Neuronal stem cell (in vitro differentiated cells): ENCODE results near the gene FGGY.

Experiments used
- DNase-seq: peaks from one replicate; pipeline ENCODE4 v3.0.0-alpha.2; 2013; ENCODE audit warnings: low spot score
- H2AFZ ChIP-seq: one replicate; pipeline ENCODE4 v1.6.1; 2013; ENCODE audit warnings: mild to moderate bottlenecking, low read length, inconsistent platforms
- H2AK5ac ChIP-seq: 2 replicates; pipeline ENCODE4 v1.6.1; 2013; ENCODE audit warnings: low read depth, mild to moderate bottlenecking, inconsistent platforms, low read length, moderate library complexity, mixed read lengths
- H2BK120ac ChIP-seq: 2 replicates; pipeline ENCODE4 v1.6.1; 2013; ENCODE audit warnings: low read depth, mild to moderate bottlenecking, inconsistent platforms, low read length, moderate library complexity, mixed read lengths
- H2BK12ac ChIP-seq: one replicate; pipeline ENCODE4 v1.6.1; 2013; ENCODE audit warnings: low read length, inconsistent platforms
- H2BK15ac ChIP-seq: 2 replicates; pipeline ENCODE4 v1.6.1; 2013; ENCODE audit warnings: mild to moderate bottlenecking, low read length, inconsistent platforms, mixed read lengths
- H2BK5ac ChIP-seq: one replicate; pipeline ENCODE4 v1.6.1; 2013; ENCODE audit warnings: inconsistent platforms, mild to moderate bottlenecking, low read length, moderate library complexity
- H3K14ac ChIP-seq: one replicate; pipeline ENCODE4 v1.6.1; 2013; ENCODE audit warnings: low read length, inconsistent platforms
- H3K18ac ChIP-seq: 2 replicates; pipeline ENCODE4 v1.6.1; 2013; ENCODE audit warnings: low read length, inconsistent platforms
- H3K23ac ChIP-seq: 2 replicates; pipeline ENCODE4 v1.6.1; 2013; ENCODE audit warnings: low read depth, mild to moderate bottlenecking, mixed read lengths, low read length, inconsistent platforms; ENCODE audit not compliant: poor library complexity
- H3K27ac ChIP-seq: replicated peaks from 3 replicates; pipeline ENCODE4 v1.5.1; 2013; ENCODE audit warnings: low read length, inconsistent platforms
- H3K27me3 ChIP-seq, 3 experiments: 2 replicates each; pipeline ENCODE4 v1.6.1; 2013; ENCODE audit warnings: low read length in 3 of 3, mild to moderate bottlenecking in 2 of 3, inconsistent platforms in 1 of 3, low read depth in 1 of 3, mixed read lengths in 1 of 3, moderate library complexity in 1 of 3; ENCODE audit not compliant: control insufficient read depth in 3 of 3, insufficient read depth in 3 of 3
- H3K36me3 ChIP-seq, 2 donors: replicated peaks in 1 of 2; 2 replicates each; pipeline ENCODE4 v1.6.1; 2013; ENCODE audit warnings: low read length in 2 of 2; ENCODE audit not compliant: control insufficient read depth in 2 of 2, insufficient read depth in 2 of 2
- H3K4ac ChIP-seq: 2 replicates; pipeline ENCODE4 v1.6.1; 2013; ENCODE audit warnings: inconsistent platforms, mild to moderate bottlenecking, low read length, moderate library complexity
- H3K4me1 ChIP-seq, 2 donors: 1 replicate in 1 of 2; 2 replicates in 1 of 2; pipeline ENCODE4 v1.6.1; 2013; ENCODE audit warnings: low read length in 2 of 2, low read depth in 1 of 2; ENCODE audit not compliant: control insufficient read depth in 2 of 2, insufficient read depth in 1 of 2
- H3K4me2 ChIP-seq: one replicate; pipeline ENCODE4 v1.6.1; 2013; ENCODE audit warnings: mild to moderate bottlenecking, low read length, inconsistent platforms; ENCODE audit not compliant: insufficient read depth, poor library complexity, severe bottlenecking
- H3K4me3 ChIP-seq, 2 donors: 2 replicates each; pipeline ENCODE4 v1.5.1; 2013; ENCODE audit warnings: low read length in 2 of 2, mild to moderate bottlenecking in 2 of 2, inconsistent platforms in 1 of 2, moderate library complexity in 1 of 2
- H3K79me1 ChIP-seq: one replicate; pipeline ENCODE4 v1.6.1; 2013; ENCODE audit warnings: low read depth, mild to moderate bottlenecking, inconsistent platforms, low read length, moderate library complexity
- H3K9ac ChIP-seq: one replicate; pipeline ENCODE4 v1.6.1; 2013; ENCODE audit warnings: mild to moderate bottlenecking, low read depth, low read length, inconsistent platforms; ENCODE audit not compliant: poor library complexity
- H3K9me3 ChIP-seq, 2 donors: replicated peaks in 1 of 2; 2 replicates each; pipeline versions ENCODE3 to v1.6.1; 2013; ENCODE audit warnings: low read length in 2 of 2, mild to moderate bottlenecking in 2 of 2, inconsistent platforms in 1 of 2, low read depth in 1 of 2, mixed read lengths in 1 of 2, moderate library complexity in 1 of 2; ENCODE audit not compliant: control insufficient read depth in 2 of 2, insufficient read depth in 1 of 2
- H4K8ac ChIP-seq: one replicate; pipeline ENCODE4 v1.6.1; 2013; ENCODE audit warnings: low read depth, mild to moderate bottlenecking, inconsistent platforms, low read length, moderate library complexity
- H4K91ac ChIP-seq: one replicate; pipeline ENCODE4 v1.6.1; 2013; ENCODE audit warnings: low read length, low read depth, mild to moderate bottlenecking, inconsistent platforms; ENCODE audit not compliant: poor library complexity
- WGBS, 2 donors: extraction: QIAGEN DNeasy Blood & Tissue Kit; methylation state at CpG; one replicate each; pipeline ENCODE4 v1.1.7; 2013; ENCODE audit warnings: missing lambda C conversion rate in 2 of 2, mixed read lengths in 1 of 2; ENCODE audit not compliant: insufficient read length in 2 of 2, insufficient replicate concordance in 1 of 2; ENCODE audit errors: extremely low coverage in 2 of 2; 5-methylcytosine and 5-hydroxymethylcytosine counted together

FGGY gene

DNA sequence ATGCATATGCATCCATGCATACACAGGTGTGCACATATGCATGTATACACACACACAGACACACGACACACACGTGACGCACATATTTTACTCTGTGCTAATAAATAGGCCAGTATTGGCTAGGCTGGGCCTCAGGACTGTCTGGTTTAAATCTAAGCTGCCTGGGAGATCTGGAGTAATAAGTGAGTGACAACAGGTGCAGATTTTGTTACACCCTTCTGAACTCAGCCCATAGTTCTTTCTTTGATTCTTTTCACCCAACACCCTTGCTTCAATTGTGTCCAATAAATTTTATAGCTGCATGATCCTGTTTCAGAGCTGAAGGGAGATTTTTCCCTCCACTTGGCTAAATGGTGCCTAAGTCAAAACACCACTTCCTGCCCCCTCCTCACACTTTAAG lies 132.8 kb downstream of the FGGY start:
- H3K4me3 ChIP-seq: no peak overlapping the region
- H3K18ac ChIP-seq: no peak overlapping the region
- H4K91ac ChIP-seq: no peak overlapping the region
- H2AFZ ChIP-seq: no peak overlapping the region
- H3K23ac ChIP-seq: no peak overlapping the region
- no peak overlapping the region for H3K14ac ChIP-seq
- no peak overlapping the region for H2BK5ac ChIP-seq
- H3K27ac ChIP-seq: no peak overlapping the region
- H3K4me1 ChIP-seq: no peaks in the 10 kb centered on the region
- H4K8ac ChIP-seq: no peak overlapping the region
- no peak for DNase-seq
- H3K9ac ChIP-seq: no peak overlapping the region
- H3K27me3 ChIP-seq: no peaks in the 10 kb centered on the region
- H2AK5ac ChIP-seq: no peak overlapping the region
- H3K79me1 ChIP-seq: no peaks in the 10 kb centered on the region
- no peaks in the 10 kb centered on the region for H3K9me3 ChIP-seq
- H3K4me2 ChIP-seq: no peak overlapping the region
- no peak overlapping the region for H3K4ac ChIP-seq
- no peak overlapping the region for H2BK15ac ChIP-seq
- H2BK12ac ChIP-seq: no peak overlapping the region
- no peak overlapping the region for H2BK120ac ChIP-seq
- no peaks in the 10 kb centered on the region for H3K36me3 ChIP-seq
- WGBS, 2 donors: no CpG with 5 or more reads among the region's 3 CpGs

DNA sequence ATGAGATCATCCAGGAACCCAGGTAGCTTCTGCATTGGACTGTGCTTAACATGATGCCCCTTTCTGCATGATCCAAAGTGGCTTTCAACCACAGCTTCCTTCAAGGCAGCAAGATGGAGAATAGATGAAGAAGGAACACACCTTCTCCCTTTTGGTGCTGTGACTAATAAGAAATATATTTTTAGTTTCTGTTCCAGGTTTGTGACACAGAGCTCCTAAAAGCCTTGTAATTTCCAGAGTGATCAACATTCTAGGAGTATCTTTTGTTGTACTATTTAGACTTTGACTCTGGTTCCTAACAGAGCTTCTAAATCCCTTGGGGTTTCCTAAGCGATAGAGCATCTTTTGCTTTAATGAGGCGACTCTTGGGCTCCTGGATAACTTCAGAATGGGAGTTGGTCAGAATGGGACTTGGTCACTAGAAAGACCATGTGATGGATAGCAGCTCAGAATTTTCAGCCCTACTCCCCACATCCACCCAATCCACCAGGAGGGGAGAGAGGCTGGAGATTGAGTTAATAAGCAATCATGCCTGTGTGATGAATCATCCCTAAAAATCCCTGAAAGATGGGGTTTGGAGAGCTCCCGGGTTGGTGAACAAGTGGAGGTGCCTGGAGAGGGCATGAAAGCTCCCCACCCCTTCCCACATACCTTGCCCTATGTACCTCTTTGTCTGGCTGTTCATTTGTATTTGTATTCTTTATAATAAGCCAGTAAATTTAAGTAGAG lies 134.8 kb downstream of the FGGY start:
- no peak overlapping the region for H2BK15ac ChIP-seq
- no peak overlapping the region for H4K8ac ChIP-seq
- no peak overlapping the region for H3K27ac ChIP-seq
- no peak overlapping the region for H4K91ac ChIP-seq
- H3K4me2 ChIP-seq: no peak overlapping the region
- H3K4me3 ChIP-seq: no peak overlapping the region
- DNase-seq: no peak
- H3K36me3 ChIP-seq: no peaks in the 10 kb centered on the region
- no peak overlapping the region for H3K4ac ChIP-seq
- H2BK5ac ChIP-seq: no peak overlapping the region
- no peak overlapping the region for H2AFZ ChIP-seq
- H3K4me1 ChIP-seq: peaks cover 5 to 8% of the 10 kb centered on the region in 2 donors
- no peaks in the 10 kb centered on the region for H3K79me1 ChIP-seq
- no peak overlapping the region for H2BK12ac ChIP-seq
- H3K23ac ChIP-seq: no peak overlapping the region
- no peak overlapping the region for H2BK120ac ChIP-seq
- no peak overlapping the region for H3K14ac ChIP-seq
- no peak overlapping the region for H3K18ac ChIP-seq
- H3K9ac ChIP-seq: no peak overlapping the region
- WGBS, 2 donors: no CpG with 5 or more reads among the region's 3 CpGs
- H3K9me3 ChIP-seq: no peaks in the 10 kb centered on the region
- H2AK5ac ChIP-seq: no peak overlapping the region
- H3K27me3 ChIP-seq: no peaks in the 10 kb centered on the region

DNA sequence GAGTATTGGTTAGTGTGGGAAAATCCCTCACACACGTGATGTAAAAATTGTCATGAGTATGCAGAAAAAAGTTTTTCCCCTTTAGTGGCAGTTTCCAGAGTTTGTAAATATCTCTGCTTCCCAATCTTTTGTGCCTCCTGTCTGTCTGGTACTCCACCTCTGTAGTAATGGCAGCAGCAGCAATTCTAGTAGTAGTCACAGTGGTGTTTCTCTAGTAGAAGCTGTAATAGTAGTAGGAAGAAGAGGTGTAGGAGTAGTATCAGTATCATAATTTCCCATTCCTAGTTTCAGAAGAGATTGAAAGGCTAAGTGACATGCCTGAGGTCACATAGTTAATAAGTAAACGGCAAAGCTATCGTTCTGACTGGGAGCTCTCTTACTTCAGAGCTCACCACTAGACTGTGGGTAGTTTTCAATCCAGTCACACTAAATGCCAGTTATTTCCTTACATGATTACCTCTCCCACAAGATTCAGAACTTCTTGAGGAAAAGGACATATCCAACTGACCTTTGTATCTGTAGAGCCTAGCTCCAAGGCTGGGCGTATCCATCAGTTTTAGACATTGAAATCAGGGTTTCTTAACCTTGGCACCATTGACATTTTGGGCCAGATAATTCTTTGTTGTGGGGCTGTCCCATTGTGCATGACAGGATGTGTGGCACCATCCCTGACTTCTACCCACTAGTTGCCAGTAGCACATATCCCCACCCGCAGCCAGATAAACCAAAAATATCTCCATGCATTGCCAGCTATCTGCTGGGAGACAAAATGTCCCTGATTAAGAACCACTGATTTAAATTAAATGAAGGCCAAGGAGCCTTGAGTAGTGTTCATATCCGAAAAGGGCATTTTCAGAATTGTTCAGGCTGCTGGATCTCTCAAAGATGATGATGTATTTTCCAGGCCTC lies 135.9 kb downstream of the FGGY start:
- Histone ChIP-seq H3K36me3 (no peaks in the 10 kb centered on the region), H3K4me3 (no peak overlapping the region), H3K27ac (no peak overlapping the region), H3K18ac (no peak overlapping the region), H2BK5ac (no peak overlapping the region), H3K4me1 (peaks cover 7 to 11% of the 10 kb centered on the region in 2 donors), H2BK15ac (no peak overlapping the region), H2BK12ac (no peak overlapping the region), H2AK5ac (no peak overlapping the region), H2BK120ac (no peak overlapping the region), H3K23ac (no peak overlapping the region), H3K4ac (no peak overlapping the region), H3K9ac (no peak overlapping the region), H3K27me3 (no peaks in the 10 kb centered on the region), H4K91ac (no peak overlapping the region), H2AFZ (no peak overlapping the region), H4K8ac (no peak overlapping the region), H3K9me3 (no peaks in the 10 kb centered on the region), H3K79me1 (no peaks in the 10 kb centered on the region), H3K4me2 (no peak overlapping the region), H3K14ac (no peak overlapping the region)
- no CpG with 5 or more reads among the region's 6 CpGs for WGBS, 2 donors
- no peak for DNase-seq

DNA sequence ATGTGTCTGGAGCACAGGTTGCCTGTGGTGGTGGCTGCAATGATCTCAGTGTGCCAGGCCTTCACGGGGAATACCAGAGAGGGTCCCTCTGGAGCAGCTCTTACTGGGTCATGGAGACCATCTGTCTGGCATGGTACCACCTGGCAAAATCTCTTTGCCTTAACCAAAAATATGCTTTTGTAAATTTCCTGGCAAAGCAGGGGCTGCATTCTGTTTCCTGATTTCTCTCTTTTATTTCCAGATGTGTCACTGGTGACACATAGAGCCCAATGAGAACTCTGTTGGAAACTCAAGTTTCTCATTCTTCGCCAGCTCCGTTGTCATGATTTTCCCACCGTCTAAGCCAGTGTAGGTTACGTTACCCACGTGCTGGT lies 136.5 kb downstream of the FGGY start:
- Histone ChIP-seq H2BK15ac (no peak overlapping the region), H2AFZ (no peak overlapping the region), H2AK5ac (no peak overlapping the region), H3K4me1 (peaks cover 11% of the 10 kb centered on the region in 2 donors), H2BK120ac (no peak overlapping the region), H3K14ac (no peak overlapping the region), H3K9me3 (no peaks in the 10 kb centered on the region), H3K9ac (no peak overlapping the region), H3K36me3 (no peaks in the 10 kb centered on the region), H3K79me1 (no peaks in the 10 kb centered on the region), H4K8ac (no peak overlapping the region), H4K91ac (no peak overlapping the region), H3K27me3 (no peaks in the 10 kb centered on the region), H3K4me3 (no peak overlapping the region), H2BK12ac (no peak overlapping the region), H3K27ac (no peak overlapping the region), H3K23ac (no peak overlapping the region), H3K4ac (no peak overlapping the region), H3K4me2 (no peak overlapping the region), H3K18ac (no peak overlapping the region), H2BK5ac (no peak overlapping the region)
- no CpG with 5 or more reads among the region's 6 CpGs for WGBS, 2 donors
- no peak for DNase-seq
